WI38 (cell line): Measurements from ENCODE around the gene ZBTB7A.
A peak's percentile ranks its signal among the peaks of the same experiment; 100 is the strongest.

ENCODE experiments used
- H3K4me3 ChIP-seq: 2 replicates; pipeline ENCODE4 v1.5.1; 2011; ENCODE audit warnings: low read depth, mild to moderate bottlenecking, control low read depth, low read length
- CTCF ChIP-seq: IDR thresholded peaks from 2 replicates; pipeline ENCODE4 v1.5.1; 2012; ENCODE audit warnings: low read depth, mild to moderate bottlenecking, control low read depth, low read length

Gene ZBTB7A

GRCh38 chr19:4066682-4067395 is at the start of gene ZBTB7A:
ZBTB7A (minus strand) TSS chr19:4066899; CDS start chr19:4055232, 11,667 bp downstream.
- no peak for TF ChIP-seq CTCF
- H3K4me3 ChIP-seq, result peak within 1 kb of the TSS; percentile 83

GRCh38 chr19:4115818-4116385 is 49.2 kb upstream of the ZBTB7A start:
- H3K4me3 ChIP-seq, result no peak overlapping the region
- no peak for TF ChIP-seq CTCF

- TF ChIP-seq CTCF, result no peak
- no peak overlapping the region for H3K4me3 ChIP-seq
Observed at GRCh38 chr19:4115050-4115817, 48.5 kb upstream of the ZBTB7A start.

- no peak for TF ChIP-seq CTCF
- H3K4me3 ChIP-seq, result no peak overlapping the region
Observed at GRCh38 chr19:4114181-4114580, 47.5 kb upstream of the ZBTB7A start.

GRCh38 chr19:4113398-4114088 is 46.8 kb upstream of the ZBTB7A start:
- no peak overlapping the region for H3K4me3 ChIP-seq
- TF ChIP-seq CTCF, result no peak

GRCh38 chr19:4112367-4112766 is 45.7 kb upstream of the ZBTB7A start:
- no peak for TF ChIP-seq CTCF
- H3K4me3 ChIP-seq, result no peak overlapping the region
